ENCODE data around the gene GPR108.

GPR108 gene

DNA sequence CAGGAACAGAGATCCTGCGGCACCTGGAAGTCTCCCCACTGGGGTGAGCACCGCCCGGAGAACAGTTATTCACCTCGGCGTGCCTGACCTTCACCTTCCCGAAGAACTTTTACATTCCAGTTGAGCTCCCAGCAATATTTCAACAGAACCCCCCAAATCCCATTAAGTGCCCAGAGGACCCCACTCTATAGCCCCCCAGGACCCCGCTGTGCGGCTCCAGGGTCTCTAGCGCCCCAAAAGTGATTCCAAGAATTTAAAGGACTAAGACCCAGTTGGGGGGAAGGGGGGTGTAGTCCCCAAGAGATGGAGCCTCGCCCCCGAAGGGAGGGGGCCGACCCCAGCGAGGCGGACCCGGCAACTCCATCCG is 480 bp downstream of the GPR108 start:
- no peaks in the 10 kb centered on the region for H3K9me3 ChIP-seq (ENCODE audit: control insufficient read depth, insufficient read depth, low read depth, low read length)
- peak overlapping the region; percentile 64 for H3K4me3 ChIP-seq (ENCODE audit: low read depth, low read length)
- peak overlapping the region; percentile 78 for H3K27ac ChIP-seq (ENCODE audit: extremely low read depth, low read depth, low read length)
- peaks cover 0 to 25% of the 10 kb centered on the region in 2 experiments; a peak in 2 of 3 replicates for H3K36me3 ChIP-seq (ENCODE audit: control insufficient read depth in 2 of 2, insufficient read depth in 1 of 2, low read length in 2 of 2)
- CTCF ChIA-PET = interaction anchor here (0.7 to 4.8 kb wide), 11 partner anchors 8 to 611 kb away, joined by 3 to 49 read pairs (median 6); partner anchors contain the start of gene VAV1
- H3K4me1 ChIP-seq (ENCODE audit: control insufficient read depth, insufficient read depth, low read length) = peaks cover 11% of the 10 kb centered on the region
- TF ChIP-seq, protein P1, sequence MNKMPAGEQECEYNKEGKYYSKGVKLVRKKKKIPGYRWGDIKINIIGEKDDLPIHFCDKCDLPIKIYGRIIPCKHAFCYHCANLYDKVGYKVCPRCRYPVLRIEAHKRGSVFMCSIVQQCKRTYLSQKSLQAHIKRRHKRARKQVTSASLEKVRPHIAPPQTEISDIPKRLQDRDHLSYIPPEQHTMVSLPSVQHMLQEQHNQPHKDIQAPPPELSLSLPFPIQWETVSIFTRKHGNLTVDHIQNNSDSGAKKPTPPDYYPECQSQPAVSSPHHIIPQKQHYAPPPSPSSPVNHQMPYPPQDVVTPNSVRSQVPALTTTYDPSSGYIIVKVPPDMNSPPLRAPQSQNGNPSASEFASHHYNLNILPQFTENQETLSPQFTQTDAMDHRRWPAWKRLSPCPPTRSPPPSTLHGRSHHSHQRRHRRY (tag by site-specific recombination; IDR thresholded peaks at IDR 0.05) = no peak
- TF ChIP-seq ZNF843 (tag by site-specific recombination; IDR thresholded peaks at IDR 0.05) (no peak), ZNF341 (tag by site-specific recombination; IDR thresholded peaks at IDR 0.05; ENCODE audit: low read depth) (0 out of 2 replicates have a peak, but pooled peaks have one; percentile 8), ZNF660 (tag by site-specific recombination; IDR thresholded peaks at IDR 0.05) (no peak), ZBTB48 (tag by site-specific recombination; IDR thresholded peaks at IDR 0.05) (no peak), ZNF211 (tag by site-specific recombination; IDR thresholded peaks at IDR 0.05; ENCODE audit: low read depth) (no peak), ZNF621 (tag by site-specific recombination; IDR thresholded peaks at IDR 0.05) (no peak), ZNF292 (tag by site-specific recombination; IDR thresholded peaks at IDR 0.05; ENCODE audit: borderline replicate concordance, low read depth) (no peak), FEZF1 (tag by site-specific recombination; IDR thresholded peaks at IDR 0.05) (no peak), ZNF791 (tag by site-specific recombination; IDR thresholded peaks at IDR 0.05) (no peak), ZNF423 (tag by site-specific recombination; IDR thresholded peaks at IDR 0.05) (no peak), SETDB1 (IDR thresholded peaks at IDR 0.05; ENCODE audit: insufficient read length, low read length) (no peak), ZNF335 (tag by site-specific recombination; conservative IDR thresholded peaks at IDR 0.05) (peak; percentile 92)
- TF ChIP-seq, protein P2, sequence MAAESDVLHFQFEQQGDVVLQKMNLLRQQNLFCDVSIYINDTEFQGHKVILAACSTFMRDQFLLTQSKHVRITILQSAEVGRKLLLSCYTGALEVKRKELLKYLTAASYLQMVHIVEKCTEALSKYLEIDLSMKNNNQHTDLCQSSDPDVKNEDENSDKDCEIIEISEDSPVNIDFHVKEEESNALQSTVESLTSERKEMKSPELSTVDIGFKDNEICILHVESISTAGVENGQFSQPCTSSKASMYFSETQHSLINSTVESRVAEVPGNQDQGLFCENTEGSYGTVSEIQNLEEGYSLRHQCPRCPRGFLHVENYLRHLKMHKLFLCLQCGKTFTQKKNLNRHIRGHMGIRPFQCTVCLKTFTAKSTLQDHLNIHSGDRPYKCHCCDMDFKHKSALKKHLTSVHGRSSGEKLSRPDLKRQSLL (tag by site-specific recombination; IDR thresholded peaks at IDR 0.05) = peak; percentile 61; the same call in 1 of the 2 replicates
- TF ChIP-seq, protein P3, sequence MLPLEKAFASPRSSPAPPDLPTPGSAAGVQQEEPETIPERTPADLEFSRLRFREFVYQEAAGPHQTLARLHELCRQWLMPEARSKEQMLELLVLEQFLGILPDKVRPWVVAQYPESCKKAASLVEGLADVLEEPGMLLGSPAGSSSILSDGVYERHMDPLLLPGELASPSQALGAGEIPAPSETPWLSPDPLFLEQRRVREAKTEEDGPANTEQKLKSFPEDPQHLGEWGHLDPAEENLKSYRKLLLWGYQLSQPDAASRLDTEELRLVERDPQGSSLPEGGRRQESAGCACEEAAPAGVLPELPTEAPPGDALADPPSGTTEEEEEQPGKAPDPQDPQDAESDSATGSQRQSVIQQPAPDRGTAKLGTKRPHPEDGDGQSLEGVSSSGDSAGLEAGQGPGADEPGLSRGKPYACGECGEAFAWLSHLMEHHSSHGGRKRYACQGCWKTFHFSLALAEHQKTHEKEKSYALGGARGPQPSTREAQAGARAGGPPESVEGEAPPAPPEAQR (tag by site-specific recombination; IDR thresholded peaks at IDR 0.05) = no peak
- TF ChIP-seq, protein P4, sequence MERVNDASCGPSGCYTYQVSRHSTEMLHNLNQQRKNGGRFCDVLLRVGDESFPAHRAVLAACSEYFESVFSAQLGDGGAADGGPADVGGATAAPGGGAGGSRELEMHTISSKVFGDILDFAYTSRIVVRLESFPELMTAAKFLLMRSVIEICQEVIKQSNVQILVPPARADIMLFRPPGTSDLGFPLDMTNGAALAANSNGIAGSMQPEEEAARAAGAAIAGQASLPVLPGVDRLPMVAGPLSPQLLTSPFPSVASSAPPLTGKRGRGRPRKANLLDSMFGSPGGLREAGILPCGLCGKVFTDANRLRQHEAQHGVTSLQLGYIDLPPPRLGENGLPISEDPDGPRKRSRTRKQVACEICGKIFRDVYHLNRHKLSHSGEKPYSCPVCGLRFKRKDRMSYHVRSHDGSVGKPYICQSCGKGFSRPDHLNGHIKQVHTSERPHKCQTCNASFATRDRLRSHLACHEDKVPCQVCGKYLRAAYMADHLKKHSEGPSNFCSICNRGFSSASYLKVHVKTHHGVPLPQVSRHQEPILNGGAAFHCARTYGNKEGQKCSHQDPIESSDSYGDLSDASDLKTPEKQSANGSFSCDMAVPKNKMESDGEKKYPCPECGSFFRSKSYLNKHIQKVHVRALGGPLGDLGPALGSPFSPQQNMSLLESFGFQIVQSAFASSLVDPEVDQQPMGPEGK (tag by site-specific recombination; IDR thresholded peaks at IDR 0.05) = no peak
- TF ChIP-seq, protein P5, sequence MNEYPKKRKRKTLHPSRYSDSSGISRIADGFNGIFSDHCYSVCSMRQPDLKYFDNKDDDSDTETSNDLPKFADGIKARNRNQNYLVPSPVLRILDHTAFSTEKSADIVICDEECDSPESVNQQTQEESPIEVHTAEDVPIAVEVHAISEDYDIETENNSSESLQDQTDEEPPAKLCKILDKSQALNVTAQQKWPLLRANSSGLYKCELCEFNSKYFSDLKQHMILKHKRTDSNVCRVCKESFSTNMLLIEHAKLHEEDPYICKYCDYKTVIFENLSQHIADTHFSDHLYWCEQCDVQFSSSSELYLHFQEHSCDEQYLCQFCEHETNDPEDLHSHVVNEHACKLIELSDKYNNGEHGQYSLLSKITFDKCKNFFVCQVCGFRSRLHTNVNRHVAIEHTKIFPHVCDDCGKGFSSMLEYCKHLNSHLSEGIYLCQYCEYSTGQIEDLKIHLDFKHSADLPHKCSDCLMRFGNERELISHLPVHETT (tag by site-specific recombination; IDR thresholded peaks at IDR 0.05) = no peak
- TF ChIP-seq, protein P6, sequence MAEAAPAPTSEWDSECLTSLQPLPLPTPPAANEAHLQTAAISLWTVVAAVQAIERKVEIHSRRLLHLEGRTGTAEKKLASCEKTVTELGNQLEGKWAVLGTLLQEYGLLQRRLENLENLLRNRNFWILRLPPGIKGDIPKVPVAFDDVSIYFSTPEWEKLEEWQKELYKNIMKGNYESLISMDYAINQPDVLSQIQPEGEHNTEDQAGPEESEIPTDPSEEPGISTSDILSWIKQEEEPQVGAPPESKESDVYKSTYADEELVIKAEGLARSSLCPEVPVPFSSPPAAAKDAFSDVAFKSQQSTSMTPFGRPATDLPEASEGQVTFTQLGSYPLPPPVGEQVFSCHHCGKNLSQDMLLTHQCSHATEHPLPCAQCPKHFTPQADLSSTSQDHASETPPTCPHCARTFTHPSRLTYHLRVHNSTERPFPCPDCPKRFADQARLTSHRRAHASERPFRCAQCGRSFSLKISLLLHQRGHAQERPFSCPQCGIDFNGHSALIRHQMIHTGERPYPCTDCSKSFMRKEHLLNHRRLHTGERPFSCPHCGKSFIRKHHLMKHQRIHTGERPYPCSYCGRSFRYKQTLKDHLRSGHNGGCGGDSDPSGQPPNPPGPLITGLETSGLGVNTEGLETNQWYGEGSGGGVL (tag by site-specific recombination; IDR thresholded peaks at IDR 0.05) = no peak
- TF ChIP-seq, protein P7, sequence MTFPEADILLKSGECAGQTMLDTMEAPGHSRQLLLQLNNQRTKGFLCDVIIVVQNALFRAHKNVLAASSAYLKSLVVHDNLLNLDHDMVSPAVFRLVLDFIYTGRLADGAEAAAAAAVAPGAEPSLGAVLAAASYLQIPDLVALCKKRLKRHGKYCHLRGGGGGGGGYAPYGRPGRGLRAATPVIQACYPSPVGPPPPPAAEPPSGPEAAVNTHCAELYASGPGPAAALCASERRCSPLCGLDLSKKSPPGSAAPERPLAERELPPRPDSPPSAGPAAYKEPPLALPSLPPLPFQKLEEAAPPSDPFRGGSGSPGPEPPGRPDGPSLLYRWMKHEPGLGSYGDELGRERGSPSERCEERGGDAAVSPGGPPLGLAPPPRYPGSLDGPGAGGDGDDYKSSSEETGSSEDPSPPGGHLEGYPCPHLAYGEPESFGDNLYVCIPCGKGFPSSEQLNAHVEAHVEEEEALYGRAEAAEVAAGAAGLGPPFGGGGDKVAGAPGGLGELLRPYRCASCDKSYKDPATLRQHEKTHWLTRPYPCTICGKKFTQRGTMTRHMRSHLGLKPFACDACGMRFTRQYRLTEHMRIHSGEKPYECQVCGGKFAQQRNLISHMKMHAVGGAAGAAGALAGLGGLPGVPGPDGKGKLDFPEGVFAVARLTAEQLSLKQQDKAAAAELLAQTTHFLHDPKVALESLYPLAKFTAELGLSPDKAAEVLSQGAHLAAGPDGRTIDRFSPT (tag by site-specific recombination; IDR thresholded peaks at IDR 0.05) = no peak
- TF ChIP-seq, protein P8, sequence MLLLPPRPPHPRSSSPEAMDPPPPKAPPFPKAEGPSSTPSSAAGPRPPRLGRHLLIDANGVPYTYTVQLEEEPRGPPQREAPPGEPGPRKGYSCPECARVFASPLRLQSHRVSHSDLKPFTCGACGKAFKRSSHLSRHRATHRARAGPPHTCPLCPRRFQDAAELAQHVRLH (tag by site-specific recombination; IDR thresholded peaks at IDR 0.05) = no peak
- TF ChIP-seq, protein P9, sequence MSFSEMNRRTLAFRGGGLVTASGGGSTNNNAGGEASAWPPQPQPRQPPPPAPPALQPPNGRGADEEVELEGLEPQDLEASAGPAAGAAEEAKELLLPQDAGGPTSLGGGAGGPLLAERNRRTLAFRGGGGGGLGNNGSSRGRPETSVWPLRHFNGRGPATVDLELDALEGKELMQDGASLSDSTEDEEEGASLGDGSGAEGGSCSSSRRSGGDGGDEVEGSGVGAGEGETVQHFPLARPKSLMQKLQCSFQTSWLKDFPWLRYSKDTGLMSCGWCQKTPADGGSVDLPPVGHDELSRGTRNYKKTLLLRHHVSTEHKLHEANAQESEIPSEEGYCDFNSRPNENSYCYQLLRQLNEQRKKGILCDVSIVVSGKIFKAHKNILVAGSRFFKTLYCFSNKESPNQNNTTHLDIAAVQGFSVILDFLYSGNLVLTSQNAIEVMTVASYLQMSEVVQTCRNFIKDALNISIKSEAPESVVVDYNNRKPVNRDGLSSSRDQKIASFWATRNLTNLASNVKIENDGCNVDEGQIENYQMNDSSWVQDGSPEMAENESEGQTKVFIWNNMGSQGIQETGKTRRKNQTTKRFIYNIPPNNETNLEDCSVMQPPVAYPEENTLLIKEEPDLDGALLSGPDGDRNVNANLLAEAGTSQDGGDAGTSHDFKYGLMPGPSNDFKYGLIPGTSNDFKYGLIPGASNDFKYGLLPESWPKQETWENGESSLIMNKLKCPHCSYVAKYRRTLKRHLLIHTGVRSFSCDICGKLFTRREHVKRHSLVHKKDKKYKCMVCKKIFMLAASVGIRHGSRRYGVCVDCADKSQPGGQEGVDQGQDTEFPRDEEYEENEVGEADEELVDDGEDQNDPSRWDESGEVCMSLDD (tag by site-specific recombination; IDR thresholded peaks at IDR 0.05) = peak; percentile 98; the same call in 1 of the 2 replicates
- POLR2A ChIA-PET = interaction anchor here (0.5 to 1.4 kb wide), 8 partner anchors 32 to 366 kb away, joined by 3 to 5 read pairs (median 3); partner anchors contain the start of genes KHSRP and TNFSF9

Data from HEK293 (cell line).